GM12878 (cell line): ENCODE results near the gene ANK3.

Experiments
- BHLHE40 ChIP-seq, 2 experiments: fragments of 450-650 bp in 1 of 2; IDR thresholded peaks; 2 replicates each; pipeline ENCODE4 v1.6.1; 2011 to 2017; ENCODE audit warnings: low read depth in 2 of 2, borderline replicate concordance in 1 of 2, improper control_type of control experiment in 1 of 2, low read length in 1 of 2, mild to moderate bottlenecking in 1 of 2
- EZH2 ChIP-seq: IDR thresholded peaks from 2 replicates; pipeline ENCODE4 v1.6.1; 2012; ENCODE audit warnings: low read depth, mild to moderate bottlenecking, control low read depth, inconsistent platforms, low read length, borderline replicate concordance; ENCODE audit not compliant: control insufficient read depth
- FOXM1 ChIP-seq: IDR thresholded peaks from 2 replicates; pipeline ENCODE4 v1.6.1; 2012; ENCODE audit warnings: low read depth, mild to moderate bottlenecking, inconsistent platforms, low read length, moderate library complexity
- SUZ12 ChIP-seq: fragments of 200-600 bp; sonication (generic); IDR thresholded peaks from one replicate; pipeline ENCODE4 v1.6.1; 2018; ENCODE audit warnings: antibody characterized with exemption, mild to moderate bottlenecking; ENCODE audit not compliant: unreplicated experiment
- TCF7 ChIP-seq: IDR thresholded peaks from 2 replicates; pipeline ENCODE4 v1.6.1; 2014; ENCODE audit warnings: antibody characterized with exemption, borderline replicate concordance
- TF ChIP-seq, protein P1 (sequence below): fragments of 450-650 bp; conservative IDR thresholded peaks from 2 replicates; pipeline ENCODE4 v1.6.1; 2017; ENCODE audit warnings: mild to moderate bottlenecking, moderate library complexity
- TF ChIP-seq, protein P2 (sequence below): IDR thresholded peaks from 2 replicates; pipeline ENCODE4 v1.6.1; 2012; ENCODE audit warnings: mild to moderate bottlenecking, low read depth, low read length
- TF ChIP-seq, protein P3 (sequence below), 3 experiments: IDR thresholded peaks in 2 of 3; conservative IDR thresholded peaks in 1 of 3; 2 replicates each; pipeline ENCODE4 v1.5.1; 2011; ENCODE audit warnings: low read depth in 3 of 3, low read length in 3 of 3, mild to moderate bottlenecking in 3 of 3, control low read depth in 2 of 3, moderate library complexity in 2 of 3, inconsistent platforms in 1 of 3, mixed read lengths in 1 of 3; ENCODE audit not compliant: control insufficient read depth in 2 of 3, insufficient read depth in 1 of 3; ENCODE audit errors: extremely low read depth in 1 of 3
- TF ChIP-seq, protein P4 (sequence below): IDR thresholded peaks from 2 replicates; pipeline ENCODE4 v1.6.1; 2011; ENCODE audit warnings: borderline replicate concordance, low read depth, mild to moderate bottlenecking, moderate library complexity, low read length; ENCODE audit not compliant: insufficient read depth, poor library complexity, severe bottlenecking
- TF ChIP-seq, protein P5 (sequence below): IDR thresholded peaks from 2 replicates; pipeline ENCODE4 v1.6.1; 2011; ENCODE audit warnings: low read depth, low read length, improper control_type of control experiment, borderline replicate concordance
- TF ChIP-seq, protein P6 (sequence below): IDR thresholded peaks from 2 replicates; pipeline ENCODE4 v1.6.1; 2012; ENCODE audit warnings: low read depth, low read length, improper control_type of control experiment

DNA sequence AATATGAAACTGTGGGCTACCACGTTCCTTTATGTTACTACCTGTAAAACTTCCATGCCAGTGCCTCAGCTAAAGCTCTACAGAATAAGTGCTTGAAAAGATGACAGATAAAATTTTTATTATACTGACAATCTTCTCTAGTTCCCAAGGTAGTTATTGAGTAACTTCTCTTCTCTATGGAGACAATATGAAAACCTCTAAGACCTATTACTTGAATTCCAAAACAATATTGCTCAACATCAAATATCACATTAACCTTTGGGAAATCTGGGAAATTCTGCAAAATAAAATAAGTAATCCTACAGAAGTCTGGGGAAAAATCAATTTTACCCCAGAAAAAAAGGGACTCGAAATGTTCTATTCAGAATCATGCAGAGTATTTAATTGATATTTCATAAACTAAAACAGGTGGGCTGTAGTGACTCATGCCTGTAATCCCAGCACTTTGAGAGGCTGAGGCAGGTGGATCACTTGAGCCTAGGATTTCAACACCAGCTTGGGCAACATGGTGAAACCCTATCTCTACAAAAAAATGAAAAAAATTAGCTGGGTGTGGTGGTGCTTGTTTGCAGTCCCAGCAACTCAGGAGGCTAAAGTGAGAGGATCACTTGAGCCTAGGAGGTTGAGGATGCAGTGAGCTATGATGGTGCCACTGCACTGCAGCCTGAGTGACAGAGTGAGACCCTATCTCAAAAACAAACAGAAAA, 23.8 kb upstream of the ANK3 start:
- TF ChIP-seq, protein P1, sequence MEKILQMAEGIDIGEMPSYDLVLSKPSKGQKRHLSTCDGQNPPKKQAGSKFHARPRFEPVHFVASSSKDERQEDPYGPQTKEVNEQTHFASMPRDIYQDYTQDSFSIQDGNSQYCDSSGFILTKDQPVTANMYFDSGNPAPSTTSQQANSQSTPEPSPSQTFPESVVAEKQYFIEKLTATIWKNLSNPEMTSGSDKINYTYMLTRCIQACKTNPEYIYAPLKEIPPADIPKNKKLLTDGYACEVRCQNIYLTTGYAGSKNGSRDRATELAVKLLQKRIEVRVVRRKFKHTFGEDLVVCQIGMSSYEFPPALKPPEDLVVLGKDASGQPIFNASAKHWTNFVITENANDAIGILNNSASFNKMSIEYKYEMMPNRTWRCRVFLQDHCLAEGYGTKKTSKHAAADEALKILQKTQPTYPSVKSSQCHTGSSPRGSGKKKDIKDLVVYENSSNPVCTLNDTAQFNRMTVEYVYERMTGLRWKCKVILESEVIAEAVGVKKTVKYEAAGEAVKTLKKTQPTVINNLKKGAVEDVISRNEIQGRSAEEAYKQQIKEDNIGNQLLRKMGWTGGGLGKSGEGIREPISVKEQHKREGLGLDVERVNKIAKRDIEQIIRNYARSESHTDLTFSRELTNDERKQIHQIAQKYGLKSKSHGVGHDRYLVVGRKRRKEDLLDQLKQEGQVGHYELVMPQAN: no peak
- no peak for TF ChIP-seq FOXM1
- no peak for TF ChIP-seq BHLHE40 (IDR thresholded peaks at IDR 0.05; ENCODE audit: borderline replicate concordance in 1 of 2, low read depth in 2 of 2, low read length in 1 of 2)
- TF ChIP-seq, protein P2, sequence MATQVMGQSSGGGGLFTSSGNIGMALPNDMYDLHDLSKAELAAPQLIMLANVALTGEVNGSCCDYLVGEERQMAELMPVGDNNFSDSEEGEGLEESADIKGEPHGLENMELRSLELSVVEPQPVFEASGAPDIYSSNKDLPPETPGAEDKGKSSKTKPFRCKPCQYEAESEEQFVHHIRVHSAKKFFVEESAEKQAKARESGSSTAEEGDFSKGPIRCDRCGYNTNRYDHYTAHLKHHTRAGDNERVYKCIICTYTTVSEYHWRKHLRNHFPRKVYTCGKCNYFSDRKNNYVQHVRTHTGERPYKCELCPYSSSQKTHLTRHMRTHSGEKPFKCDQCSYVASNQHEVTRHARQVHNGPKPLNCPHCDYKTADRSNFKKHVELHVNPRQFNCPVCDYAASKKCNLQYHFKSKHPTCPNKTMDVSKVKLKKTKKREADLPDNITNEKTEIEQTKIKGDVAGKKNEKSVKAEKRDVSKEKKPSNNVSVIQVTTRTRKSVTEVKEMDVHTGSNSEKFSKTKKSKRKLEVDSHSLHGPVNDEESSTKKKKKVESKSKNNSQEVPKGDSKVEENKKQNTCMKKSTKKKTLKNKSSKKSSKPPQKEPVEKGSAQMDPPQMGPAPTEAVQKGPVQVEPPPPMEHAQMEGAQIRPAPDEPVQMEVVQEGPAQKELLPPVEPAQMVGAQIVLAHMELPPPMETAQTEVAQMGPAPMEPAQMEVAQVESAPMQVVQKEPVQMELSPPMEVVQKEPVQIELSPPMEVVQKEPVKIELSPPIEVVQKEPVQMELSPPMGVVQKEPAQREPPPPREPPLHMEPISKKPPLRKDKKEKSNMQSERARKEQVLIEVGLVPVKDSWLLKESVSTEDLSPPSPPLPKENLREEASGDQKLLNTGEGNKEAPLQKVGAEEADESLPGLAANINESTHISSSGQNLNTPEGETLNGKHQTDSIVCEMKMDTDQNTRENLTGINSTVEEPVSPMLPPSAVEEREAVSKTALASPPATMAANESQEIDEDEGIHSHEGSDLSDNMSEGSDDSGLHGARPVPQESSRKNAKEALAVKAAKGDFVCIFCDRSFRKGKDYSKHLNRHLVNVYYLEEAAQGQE: no peak
- no peak for TF ChIP-seq TCF7
- TF ChIP-seq, protein P3, sequence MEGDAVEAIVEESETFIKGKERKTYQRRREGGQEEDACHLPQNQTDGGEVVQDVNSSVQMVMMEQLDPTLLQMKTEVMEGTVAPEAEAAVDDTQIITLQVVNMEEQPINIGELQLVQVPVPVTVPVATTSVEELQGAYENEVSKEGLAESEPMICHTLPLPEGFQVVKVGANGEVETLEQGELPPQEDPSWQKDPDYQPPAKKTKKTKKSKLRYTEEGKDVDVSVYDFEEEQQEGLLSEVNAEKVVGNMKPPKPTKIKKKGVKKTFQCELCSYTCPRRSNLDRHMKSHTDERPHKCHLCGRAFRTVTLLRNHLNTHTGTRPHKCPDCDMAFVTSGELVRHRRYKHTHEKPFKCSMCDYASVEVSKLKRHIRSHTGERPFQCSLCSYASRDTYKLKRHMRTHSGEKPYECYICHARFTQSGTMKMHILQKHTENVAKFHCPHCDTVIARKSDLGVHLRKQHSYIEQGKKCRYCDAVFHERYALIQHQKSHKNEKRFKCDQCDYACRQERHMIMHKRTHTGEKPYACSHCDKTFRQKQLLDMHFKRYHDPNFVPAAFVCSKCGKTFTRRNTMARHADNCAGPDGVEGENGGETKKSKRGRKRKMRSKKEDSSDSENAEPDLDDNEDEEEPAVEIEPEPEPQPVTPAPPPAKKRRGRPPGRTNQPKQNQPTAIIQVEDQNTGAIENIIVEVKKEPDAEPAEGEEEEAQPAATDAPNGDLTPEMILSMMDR (IDR thresholded peaks at IDR 0.05 in 2 of 3, conservative IDR thresholded peaks at IDR 0.05 in 1 of 3; ENCODE audit: control insufficient read depth in 2 of 3, extremely low read depth in 1 of 3, insufficient read depth in 1 of 3, low read depth in 3 of 3, low read length in 3 of 3): no peak
- TF ChIP-seq, protein P4, sequence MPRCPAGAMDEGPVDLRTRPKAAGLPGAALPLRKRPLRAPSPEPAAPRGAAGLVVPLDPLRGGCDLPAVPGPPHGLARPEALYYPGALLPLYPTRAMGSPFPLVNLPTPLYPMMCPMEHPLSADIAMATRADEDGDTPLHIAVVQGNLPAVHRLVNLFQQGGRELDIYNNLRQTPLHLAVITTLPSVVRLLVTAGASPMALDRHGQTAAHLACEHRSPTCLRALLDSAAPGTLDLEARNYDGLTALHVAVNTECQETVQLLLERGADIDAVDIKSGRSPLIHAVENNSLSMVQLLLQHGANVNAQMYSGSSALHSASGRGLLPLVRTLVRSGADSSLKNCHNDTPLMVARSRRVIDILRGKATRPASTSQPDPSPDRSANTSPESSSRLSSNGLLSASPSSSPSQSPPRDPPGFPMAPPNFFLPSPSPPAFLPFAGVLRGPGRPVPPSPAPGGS: no peak
- TF ChIP-seq, protein P5, sequence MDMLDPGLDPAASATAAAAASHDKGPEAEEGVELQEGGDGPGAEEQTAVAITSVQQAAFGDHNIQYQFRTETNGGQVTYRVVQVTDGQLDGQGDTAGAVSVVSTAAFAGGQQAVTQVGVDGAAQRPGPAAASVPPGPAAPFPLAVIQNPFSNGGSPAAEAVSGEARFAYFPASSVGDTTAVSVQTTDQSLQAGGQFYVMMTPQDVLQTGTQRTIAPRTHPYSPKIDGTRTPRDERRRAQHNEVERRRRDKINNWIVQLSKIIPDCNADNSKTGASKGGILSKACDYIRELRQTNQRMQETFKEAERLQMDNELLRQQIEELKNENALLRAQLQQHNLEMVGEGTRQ: no peak
- no peak for TF ChIP-seq SUZ12
- TF ChIP-seq, protein P6, sequence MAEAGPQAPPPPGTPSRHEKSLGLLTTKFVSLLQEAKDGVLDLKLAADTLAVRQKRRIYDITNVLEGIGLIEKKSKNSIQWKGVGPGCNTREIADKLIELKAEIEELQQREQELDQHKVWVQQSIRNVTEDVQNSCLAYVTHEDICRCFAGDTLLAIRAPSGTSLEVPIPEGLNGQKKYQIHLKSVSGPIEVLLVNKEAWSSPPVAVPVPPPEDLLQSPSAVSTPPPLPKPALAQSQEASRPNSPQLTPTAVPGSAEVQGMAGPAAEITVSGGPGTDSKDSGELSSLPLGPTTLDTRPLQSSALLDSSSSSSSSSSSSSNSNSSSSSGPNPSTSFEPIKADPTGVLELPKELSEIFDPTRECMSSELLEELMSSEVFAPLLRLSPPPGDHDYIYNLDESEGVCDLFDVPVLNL: no peak
- TF ChIP-seq EZH2: no peak
